ENCODE results near the gene UQCC2.

The UQCC2 gene

GRCh38 chr6:33705268-33705885, 6.1 kb downstream of the UQCC2 start:
- no peak for DNase-seq

- no peak for DNase-seq
Measured at GRCh38 chr6:33704215-33705066, 7.1 kb downstream of the UQCC2 start.

DNA sequence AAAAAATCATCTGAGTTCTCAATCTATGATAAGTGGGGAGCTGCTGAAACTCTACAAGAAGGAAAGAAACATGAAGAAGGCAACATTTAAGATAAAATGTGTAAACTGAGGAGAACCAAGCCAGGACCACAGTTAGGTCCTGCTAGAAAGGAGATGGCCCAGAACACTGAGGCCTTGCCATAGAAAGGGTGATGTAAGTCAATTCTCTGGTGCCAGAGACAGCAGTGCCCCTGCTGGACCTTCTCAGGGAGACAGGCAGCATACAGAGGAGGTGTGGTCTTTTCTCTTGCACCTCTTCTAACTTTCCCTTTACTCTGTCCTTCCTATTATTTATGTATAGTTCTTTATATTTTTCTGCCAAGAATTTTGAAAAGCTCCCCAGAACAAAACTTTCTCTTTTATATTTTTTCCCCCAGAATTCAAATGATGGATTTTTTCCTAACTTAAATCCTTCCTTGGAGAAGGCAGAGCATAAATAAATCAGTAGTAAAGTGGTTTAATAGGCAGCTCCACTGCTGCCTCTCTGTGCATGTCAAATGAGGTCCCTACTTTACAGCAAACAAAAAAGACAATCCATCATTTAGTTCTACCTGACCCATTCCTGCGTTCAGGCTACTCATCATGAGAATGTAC, 9.0 kb downstream of the UQCC2 start:
- peak; percentile 21 for DNase-seq

DNA sequence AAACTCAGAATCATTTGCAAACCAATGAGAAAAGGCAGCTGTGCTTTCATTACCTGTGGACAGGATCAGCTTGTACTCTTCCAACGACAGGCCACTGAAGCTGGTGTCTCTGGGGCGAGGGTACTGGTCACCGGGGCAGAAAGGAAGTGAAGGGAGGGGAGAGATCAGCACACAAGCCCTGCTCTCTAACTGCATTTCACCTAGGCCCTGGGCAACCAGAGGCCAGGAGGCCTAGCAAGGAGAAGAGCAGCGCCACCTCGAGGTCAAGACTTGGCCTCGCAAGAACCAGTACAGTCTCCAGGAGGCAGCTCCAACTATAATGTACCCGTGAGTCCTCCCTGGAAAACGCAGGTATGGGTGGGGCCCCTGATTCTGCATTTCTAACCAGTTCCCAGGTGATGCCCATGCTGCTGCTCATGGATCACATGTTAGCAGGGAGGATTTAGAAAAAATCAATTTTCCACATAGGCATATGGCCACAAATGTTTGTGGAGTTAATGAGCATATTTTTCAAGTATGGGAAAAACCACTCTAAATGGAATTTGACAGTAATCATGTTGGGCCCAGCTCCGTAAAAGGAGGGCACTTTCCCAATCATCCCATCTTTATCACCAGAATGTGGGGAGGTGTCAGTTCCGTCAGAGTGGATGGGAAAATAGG, 11.0 kb downstream of the UQCC2 start:
- peak; percentile 13 for DNase-seq

GRCh38 chr6:33699739-33700138, 11.8 kb downstream of the UQCC2 start:
- no peak for DNase-seq

DNA sequence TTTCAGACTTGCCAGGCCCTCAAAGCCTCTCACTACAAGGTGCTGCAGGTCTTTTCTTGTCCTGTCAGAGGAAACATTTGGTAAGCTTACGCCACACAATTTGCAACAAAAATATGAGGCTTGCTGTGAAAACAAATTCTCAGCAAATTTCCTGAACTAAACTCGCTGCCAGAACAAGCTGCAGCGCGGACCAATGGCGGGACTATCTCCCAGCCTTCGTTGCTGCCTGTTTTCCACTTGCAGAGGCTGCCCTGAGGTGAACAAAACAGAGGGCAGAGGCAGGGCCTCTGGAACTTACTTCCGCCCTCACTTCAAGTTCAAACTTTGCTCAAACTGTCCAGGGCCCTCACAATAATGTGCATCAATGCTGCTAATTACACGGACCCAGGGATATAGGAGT, 12.4 kb downstream of the UQCC2 start:
- no peak for DNase-seq

DNA sequence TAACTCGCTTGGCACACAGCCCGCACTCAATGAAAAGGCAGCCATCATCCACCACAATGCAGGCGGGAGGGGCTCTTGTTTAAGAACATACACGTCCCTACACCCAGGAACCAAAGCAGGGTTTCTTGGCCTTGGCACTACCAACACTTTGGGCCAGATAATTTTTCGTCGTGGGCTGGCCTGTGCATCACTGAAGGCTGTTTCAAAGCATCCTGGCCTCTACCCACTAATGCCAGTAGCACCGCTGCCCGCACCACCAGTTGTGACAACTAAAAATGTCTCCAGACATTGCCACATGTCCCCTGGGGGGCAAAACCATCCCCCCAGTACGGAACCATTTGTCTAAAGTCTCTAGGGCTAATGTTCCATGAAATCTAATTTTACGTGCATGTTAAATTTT, 13.0 kb downstream of the UQCC2 start:
- DNase-seq, result no peak

GRCh38 chr6:33697845-33698244, 13.7 kb downstream of the UQCC2 start:
- DNase-seq, result no peak

- no peak for DNase-seq
Measured at GRCh38 chr6:33696548-33697518, 14.7 kb downstream of the UQCC2 start.

- no peak for DNase-seq
Measured at GRCh38 chr6:33696076-33696475, 15.4 kb downstream of the UQCC2 start.

- no peak for DNase-seq
Measured at GRCh38 chr6:33695451-33695887, 16.0 kb downstream of the UQCC2 start.

- no peak for DNase-seq
Measured at GRCh38 chr6:33694977-33695376, 16.5 kb downstream of the UQCC2 start.

DNA sequence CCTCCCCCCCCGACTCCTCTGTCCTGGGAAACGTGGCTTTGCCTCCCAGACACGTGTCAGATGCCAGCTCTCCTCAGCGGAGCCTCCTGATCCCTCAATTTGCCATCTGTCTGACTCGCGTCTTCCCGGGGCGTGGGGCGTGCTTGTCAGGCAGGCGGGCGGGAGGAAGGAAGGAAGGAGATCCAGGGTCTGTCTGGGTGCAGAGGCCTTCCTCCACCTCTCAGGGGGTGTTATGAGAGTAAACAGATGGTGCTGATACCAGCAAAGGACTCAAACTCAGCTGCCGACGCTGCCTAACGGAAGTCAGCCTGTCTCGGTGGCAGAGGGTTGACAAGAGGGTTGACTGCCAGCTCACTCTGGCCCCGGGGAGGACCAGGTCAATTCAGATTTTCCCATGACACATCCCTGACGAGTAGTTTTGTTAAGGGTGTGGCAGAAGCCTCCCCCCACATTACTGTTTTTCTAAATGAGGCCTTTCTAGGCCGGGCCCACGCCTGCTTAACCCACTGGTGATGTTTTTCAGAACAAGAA, 17.0 kb downstream of the UQCC2 start:
- DNase-seq, result peak; percentile 67

- no peak for DNase-seq
Measured at GRCh38 chr6:33693186-33694105, 18.1 kb downstream of the UQCC2 start.

- no peak for DNase-seq
Measured at GRCh38 chr6:33692760-33693158, 18.7 kb downstream of the UQCC2 start.

DNA sequence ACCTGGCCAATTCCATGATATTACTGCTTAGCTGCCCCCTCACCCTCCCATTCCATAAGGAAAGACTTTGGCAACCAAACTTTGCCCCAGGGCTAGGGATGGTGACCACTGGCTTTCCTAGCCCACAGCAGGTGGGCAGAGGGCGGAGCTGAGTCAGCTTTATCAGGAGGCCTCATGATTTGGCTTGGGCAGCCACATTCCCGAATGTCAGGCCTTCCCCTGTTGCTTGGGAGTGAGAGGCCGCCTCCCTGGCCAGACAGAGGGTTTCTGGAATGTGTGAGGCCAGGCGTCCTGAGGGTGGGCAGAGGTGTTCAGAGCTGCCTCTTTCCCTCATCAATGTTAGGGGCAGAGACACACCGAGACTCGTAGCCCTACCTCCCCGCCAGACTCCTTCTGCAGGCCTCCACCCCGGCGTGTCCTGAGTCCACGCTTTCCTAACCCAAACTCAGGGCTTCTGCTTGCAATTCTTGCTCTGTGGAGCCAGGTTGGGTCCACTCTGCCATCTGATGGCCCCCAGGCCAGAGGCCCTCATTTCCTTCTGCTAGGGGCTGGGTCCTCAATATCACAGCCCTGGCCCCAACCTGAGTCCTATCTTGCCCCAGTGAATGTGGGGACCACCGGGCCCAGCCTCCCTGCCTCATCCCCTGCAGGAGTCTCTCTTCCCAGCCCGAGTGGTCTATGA, 19.3 kb downstream of the UQCC2 start:
- DNase-seq, result no peak

GRCh38 chr6:33691456-33692077, 19.9 kb downstream of the UQCC2 start:
- DNase-seq, result no peak

DNA sequence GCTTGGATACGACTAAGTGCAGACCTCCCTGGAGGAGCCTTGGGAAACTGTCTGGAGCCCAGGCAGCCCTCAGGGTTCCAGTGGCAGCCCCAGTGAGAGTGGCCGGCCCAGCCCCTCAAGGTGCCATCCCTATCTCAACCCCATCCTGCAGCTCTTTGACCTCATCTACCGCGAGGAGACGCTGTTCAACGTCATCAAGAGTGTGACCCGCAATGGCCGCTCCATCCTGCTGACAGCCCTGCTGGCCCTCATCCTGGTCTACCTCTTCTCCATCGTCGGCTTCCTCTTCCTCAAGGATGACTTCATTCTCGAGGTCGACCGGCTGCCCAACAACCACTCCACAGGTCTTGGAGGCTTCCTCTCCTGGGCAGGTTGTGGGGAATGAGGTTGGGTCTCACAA, 20.7 kb downstream of the UQCC2 start:
- no peak for DNase-seq

GRCh38 chr6:33689879-33690278, 21.6 kb downstream of the UQCC2 start:
- DNase-seq, result no peak

- DNase-seq, result no peak
Measured at GRCh38 chr6:33689148-33689494, 22.4 kb downstream of the UQCC2 start.
